Right lung (tissue), 10 donors: ENCODE data around the gene TPSD1. TPM values are rescaled to one million over a fixed set of nuclear protein-coding genes. Genes with fewer than 3 reads are reported as not detected.
"Not testable (repeated sequence)": the region's sequence is repeated elsewhere in the genome, so short reads cannot be mapped to it uniquely, and the experiment has no call there.

Experiments
- DNase-seq, 2 donors: peaks; one replicate each; pipeline ENCODE4 v3.0.0-alpha.2; 2013
- long read RNA-seq, 8 donors: transcript quantifications; one replicate each; lab custom pipeline, GENCODE V29; 2026
- polyA plus RNA-seq, 5 donors: library from polyadenylated mRNA; unstranded; fragments of 120-200 nt; gene quantifications; one replicate each; pipeline versions ENCODE4 v1.2.1 to v1.2.3, GENCODE V29; 2013; ENCODE audit warnings: inconsistent platforms in 1 of 5, low replicate concordance in 1 of 5; ENCODE audit not compliant: insufficient read length in 5 of 5, insufficient read depth in 1 of 5

The TPSD1 gene
- under 1 TPM in 1 of 5 donors, not detected in 4; 0.15 TPM for polyA plus RNA-seq
- long read RNA-seq, donor 1: 0 reads
- long read RNA-seq, donor 2: 0 reads
- long read RNA-seq, donor 3: 0 reads
- long read RNA-seq, donor 4: 0 reads
- long read RNA-seq, donor 5: 0 reads
- long read RNA-seq, donor 6: 0 reads
- long read RNA-seq, donor 7: 0 reads
- long read RNA-seq, donor 8: 0 reads

- not testable (repeated sequence) for DNase-seq
These were observed at the start of gene TPSD1 for GRCh38 chr16:1255276-1256122. TSS of gene TPSD1 (plus strand) at chr16:1256069. CDS start at chr16:1256281, 212 bp downstream.

- no peak for DNase-seq
These were observed 49.5 kb upstream of the TPSD1 start for GRCh38 chr16:1206326-1206725.

- no peak for DNase-seq
These were observed 49.1 kb upstream of the TPSD1 start for GRCh38 chr16:1206786-1207185.

- no peak for DNase-seq
These were observed 47.5 kb upstream of the TPSD1 start for GRCh38 chr16:1208239-1208830.

- DNase-seq: no peak
These were observed 46.8 kb upstream of the TPSD1 start for GRCh38 chr16:1209081-1209480.

GRCh38 chr16:1210461-1210860 lies 45.4 kb upstream of the TPSD1 start:
- no peak for DNase-seq

- DNase-seq: no peak
These were observed 44.2 kb upstream of the TPSD1 start for GRCh38 chr16:1211451-1212268.

GRCh38 chr16:1212616-1213194 lies 43.2 kb upstream of the TPSD1 start:
- DNase-seq: no peak

GRCh38 chr16:1213231-1213630 lies 42.6 kb upstream of the TPSD1 start:
- no peak for DNase-seq

GRCh38 chr16:1213796-1214372 lies 42.0 kb upstream of the TPSD1 start:
- no peak for DNase-seq

GRCh38 chr16:1214719-1215118 lies 41.1 kb upstream of the TPSD1 start:
- DNase-seq: no peak

- DNase-seq: no peak
These were observed 40.1 kb upstream of the TPSD1 start for GRCh38 chr16:1215574-1216295.

GRCh38 chr16:1216296-1216619 lies 39.6 kb upstream of the TPSD1 start:
- no peak for DNase-seq

GRCh38 chr16:1216681-1217400 lies 39.0 kb upstream of the TPSD1 start:
- DNase-seq: no peak

- no peak for DNase-seq
These were observed 38.3 kb upstream of the TPSD1 start for GRCh38 chr16:1217526-1217925.

- DNase-seq: no peak
These were observed 37.6 kb upstream of the TPSD1 start for GRCh38 chr16:1218061-1218929.

GRCh38 chr16:1218930-1219611 lies 36.8 kb upstream of the TPSD1 start:
- DNase-seq: no peak

GRCh38 chr16:1220098-1220728 lies 35.7 kb upstream of the TPSD1 start:
- DNase-seq: no peak
